Nephron progenitor cell (in vitro differentiated cells): ENCODE measurements around the gene DEDD.

Experiments
- DNase-seq: peaks from one replicate; pipeline ENCODE4 v3.0.0; 2021
- H3K27ac Mint-ChIP-seq: 2 replicates; pipeline ENCODE4 v1.8.0; 2021; ENCODE audit warnings: mild to moderate bottlenecking, moderate library complexity, mixed read lengths
- H3K27me3 Mint-ChIP-seq: 2 replicates; pipeline ENCODE4 v1.8.0; 2021; ENCODE audit warnings: mild to moderate bottlenecking, low read depth, mixed read lengths; ENCODE audit not compliant: poor library complexity
- H3K36me3 Mint-ChIP-seq: 2 replicates; pipeline ENCODE4 v1.8.0; 2021; ENCODE audit warnings: low read depth, mixed read lengths
- H3K4me1 Mint-ChIP-seq: 2 replicates; pipeline ENCODE4 v1.8.0; 2021; ENCODE audit warnings: mixed read lengths
- H3K4me3 Mint-ChIP-seq: 2 replicates; pipeline ENCODE4 v1.8.0; 2021; ENCODE audit warnings: mild to moderate bottlenecking, moderate library complexity, mixed read lengths
- H3K9me3 Mint-ChIP-seq: 2 replicates; pipeline ENCODE4 v1.8.0; 2021; ENCODE audit warnings: mild to moderate bottlenecking, moderate library complexity, mixed read lengths
- TF ChIP-seq, protein P1 (sequence below): fragments of 200-600 bp; sonication (generic); IDR thresholded peaks from 2 replicates; pipeline ENCODE4 v1.5.0; 2021; ENCODE audit warnings: antibody characterized with exemption

DEDD gene

DNA sequence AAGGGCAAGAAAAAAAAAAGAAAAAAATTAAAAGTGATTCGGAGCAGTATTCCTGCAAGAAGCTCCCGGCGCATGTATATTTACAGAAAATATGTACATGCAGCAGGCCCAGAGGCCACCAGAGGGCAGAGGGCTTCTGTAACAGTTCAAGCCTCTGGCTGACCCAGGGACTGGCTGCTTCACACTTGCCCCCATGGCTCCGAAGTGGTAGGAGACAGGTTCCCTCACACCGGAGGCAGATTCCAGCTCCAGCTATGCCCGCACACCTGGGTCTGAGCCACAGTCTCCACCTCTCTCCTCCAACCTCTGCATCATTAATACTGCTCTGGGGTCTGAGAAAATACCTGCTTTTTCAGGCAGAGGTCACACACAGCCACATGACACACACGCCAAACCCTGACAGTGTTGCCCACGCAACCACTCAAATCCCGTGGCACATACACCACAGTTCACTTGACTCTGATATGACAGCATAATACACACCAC, 60.5 kb downstream of the DEDD start:
- Mint-ChIP-seq H3K4me3 (no peak overlapping the region), H3K4me1 (peaks cover 29% of the 10 kb centered on the region), H3K36me3 (no peaks in the 10 kb centered on the region), H3K27ac (no peak overlapping the region), H3K27me3 (peaks cover 13% of the 10 kb centered on the region), H3K9me3 (no peaks in the 10 kb centered on the region)
- TF ChIP-seq, protein P1, sequence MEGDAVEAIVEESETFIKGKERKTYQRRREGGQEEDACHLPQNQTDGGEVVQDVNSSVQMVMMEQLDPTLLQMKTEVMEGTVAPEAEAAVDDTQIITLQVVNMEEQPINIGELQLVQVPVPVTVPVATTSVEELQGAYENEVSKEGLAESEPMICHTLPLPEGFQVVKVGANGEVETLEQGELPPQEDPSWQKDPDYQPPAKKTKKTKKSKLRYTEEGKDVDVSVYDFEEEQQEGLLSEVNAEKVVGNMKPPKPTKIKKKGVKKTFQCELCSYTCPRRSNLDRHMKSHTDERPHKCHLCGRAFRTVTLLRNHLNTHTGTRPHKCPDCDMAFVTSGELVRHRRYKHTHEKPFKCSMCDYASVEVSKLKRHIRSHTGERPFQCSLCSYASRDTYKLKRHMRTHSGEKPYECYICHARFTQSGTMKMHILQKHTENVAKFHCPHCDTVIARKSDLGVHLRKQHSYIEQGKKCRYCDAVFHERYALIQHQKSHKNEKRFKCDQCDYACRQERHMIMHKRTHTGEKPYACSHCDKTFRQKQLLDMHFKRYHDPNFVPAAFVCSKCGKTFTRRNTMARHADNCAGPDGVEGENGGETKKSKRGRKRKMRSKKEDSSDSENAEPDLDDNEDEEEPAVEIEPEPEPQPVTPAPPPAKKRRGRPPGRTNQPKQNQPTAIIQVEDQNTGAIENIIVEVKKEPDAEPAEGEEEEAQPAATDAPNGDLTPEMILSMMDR: peak; percentile 60
- DNase-seq: peak; percentile 48
